Measurements from ENCODE around the gene EIF2A. TPM values are rescaled to one million over a fixed set of nuclear protein-coding genes. Genes with fewer than 3 reads are reported as not detected.

The EIF2A gene
- total RNA-seq, 2 donors from 2014 or later, result 86.7 to 112 TPM

DNA sequence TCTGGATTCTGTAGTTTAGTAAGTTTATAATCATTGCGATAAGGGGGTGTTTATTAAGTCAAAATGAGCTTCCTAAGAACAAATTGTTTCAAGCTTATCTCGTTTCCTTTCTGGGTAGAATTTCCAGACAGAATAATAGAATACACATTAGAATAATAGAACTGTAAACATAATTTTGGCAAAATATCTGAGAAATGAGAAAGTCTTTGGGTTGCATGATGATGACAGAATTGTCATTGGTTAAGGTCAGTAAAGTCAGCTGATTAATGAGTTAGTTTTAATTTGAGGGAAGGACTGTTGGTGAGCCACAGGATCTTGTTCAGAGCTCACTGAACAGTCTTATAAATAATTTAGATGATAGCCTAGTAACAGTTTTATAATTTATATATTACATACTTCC, 10.2 kb downstream of the EIF2A start:
- Histone ChIP-seq H3K36me3 (peaks cover 41% of the 10 kb centered on the region), H3K9me3 (no peaks in the 10 kb centered on the region), H3K27me3 (no peaks in the 10 kb centered on the region), H3K4me3 (no peak overlapping the region), H3K27ac (no peak overlapping the region), H3K4me1 (no peaks in the 10 kb centered on the region)
- DNase-seq (ENCODE audit: low spot score), result no peak
- TF ChIP-seq, protein P1, sequence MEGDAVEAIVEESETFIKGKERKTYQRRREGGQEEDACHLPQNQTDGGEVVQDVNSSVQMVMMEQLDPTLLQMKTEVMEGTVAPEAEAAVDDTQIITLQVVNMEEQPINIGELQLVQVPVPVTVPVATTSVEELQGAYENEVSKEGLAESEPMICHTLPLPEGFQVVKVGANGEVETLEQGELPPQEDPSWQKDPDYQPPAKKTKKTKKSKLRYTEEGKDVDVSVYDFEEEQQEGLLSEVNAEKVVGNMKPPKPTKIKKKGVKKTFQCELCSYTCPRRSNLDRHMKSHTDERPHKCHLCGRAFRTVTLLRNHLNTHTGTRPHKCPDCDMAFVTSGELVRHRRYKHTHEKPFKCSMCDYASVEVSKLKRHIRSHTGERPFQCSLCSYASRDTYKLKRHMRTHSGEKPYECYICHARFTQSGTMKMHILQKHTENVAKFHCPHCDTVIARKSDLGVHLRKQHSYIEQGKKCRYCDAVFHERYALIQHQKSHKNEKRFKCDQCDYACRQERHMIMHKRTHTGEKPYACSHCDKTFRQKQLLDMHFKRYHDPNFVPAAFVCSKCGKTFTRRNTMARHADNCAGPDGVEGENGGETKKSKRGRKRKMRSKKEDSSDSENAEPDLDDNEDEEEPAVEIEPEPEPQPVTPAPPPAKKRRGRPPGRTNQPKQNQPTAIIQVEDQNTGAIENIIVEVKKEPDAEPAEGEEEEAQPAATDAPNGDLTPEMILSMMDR (IDR thresholded peaks at IDR 0.05), result no peak

DNA sequence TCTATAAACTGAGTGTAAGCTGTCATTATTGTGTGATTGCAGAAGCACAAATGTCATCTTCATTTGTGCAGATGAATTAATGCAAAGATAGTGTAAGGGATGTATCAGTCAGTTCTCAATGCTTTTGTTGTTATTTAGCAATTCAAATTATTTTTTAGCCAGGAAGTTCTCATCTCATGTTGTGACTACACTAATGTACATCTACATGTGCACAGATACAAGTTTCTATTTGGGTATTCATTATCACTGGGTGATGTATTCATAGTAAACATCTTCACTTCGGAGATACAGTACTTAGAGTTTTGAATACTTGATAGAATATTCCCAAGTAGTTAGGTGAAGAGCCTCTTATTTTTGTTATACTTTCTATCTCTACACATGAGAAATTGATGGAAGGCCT, 11.1 kb downstream of the EIF2A start:
- Histone ChIP-seq H3K4me3 (no peak overlapping the region), H3K27me3 (no peaks in the 10 kb centered on the region), H3K9me3 (no peaks in the 10 kb centered on the region), H3K27ac (no peak overlapping the region), H3K36me3 (peaks cover 36% of the 10 kb centered on the region), H3K4me1 (no peaks in the 10 kb centered on the region)
- TF ChIP-seq, protein P1 (IDR thresholded peaks at IDR 0.05), result no peak
- DNase-seq (ENCODE audit: low spot score), result no peak

DNA sequence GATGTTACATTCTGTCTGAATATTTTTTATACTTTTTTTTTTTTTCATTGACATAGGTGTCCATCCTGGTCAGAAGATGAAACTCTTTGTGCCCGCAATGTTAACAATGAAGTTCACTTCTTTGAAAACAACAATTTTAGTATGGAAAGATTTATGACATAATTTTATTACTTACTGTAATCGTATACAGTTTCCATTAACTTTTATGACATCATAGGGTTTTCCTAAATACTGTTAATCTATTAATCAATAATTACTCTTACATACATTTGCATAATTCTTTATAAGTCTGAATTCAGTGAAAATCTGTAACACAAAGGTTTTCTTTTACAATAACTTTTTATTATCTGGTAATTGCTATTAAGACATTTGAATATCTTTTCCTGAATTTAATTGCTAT, 17.7 kb downstream of the EIF2A start:
- Histone ChIP-seq H3K27ac (no peak overlapping the region), H3K4me3 (no peak overlapping the region), H3K27me3 (no peaks in the 10 kb centered on the region), H3K36me3 (peaks cover 53% of the 10 kb centered on the region), H3K9me3 (no peaks in the 10 kb centered on the region), H3K4me1 (no peaks in the 10 kb centered on the region)
- DNase-seq (ENCODE audit: low spot score), result no peak
- TF ChIP-seq, protein P1 (IDR thresholded peaks at IDR 0.05), result no peak

DNA sequence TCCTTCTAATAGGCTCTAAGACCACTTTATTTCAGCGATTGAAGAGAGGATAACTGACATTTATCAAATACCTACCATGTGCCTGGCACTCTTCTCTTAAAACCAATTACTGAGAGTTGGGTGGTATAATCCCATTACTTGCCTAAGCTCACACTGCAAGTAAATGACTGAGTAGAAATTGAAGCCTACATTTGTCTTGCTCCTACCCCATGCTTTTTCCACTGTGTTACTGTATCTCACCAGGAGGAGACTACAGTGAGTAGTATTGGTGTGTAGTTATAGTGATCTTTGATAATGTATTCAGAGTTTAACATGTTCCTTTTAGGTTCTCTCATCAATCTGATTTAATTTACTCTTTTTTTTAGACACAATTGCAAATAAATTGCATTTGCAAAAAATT, 20.7 kb downstream of the EIF2A start:
- DNase-seq (ENCODE audit: low spot score), result no peak
- no peaks in the 10 kb centered on the region for H3K27me3 ChIP-seq
- no peak overlapping the region for H3K27ac ChIP-seq
- no peak overlapping the region for H3K4me3 ChIP-seq
- peaks cover 77% of the 10 kb centered on the region for H3K36me3 ChIP-seq
- H3K4me1 ChIP-seq, result no peaks in the 10 kb centered on the region
- TF ChIP-seq, protein P1 (IDR thresholded peaks at IDR 0.05), result no peak
- no peaks in the 10 kb centered on the region for H3K9me3 ChIP-seq

DNA sequence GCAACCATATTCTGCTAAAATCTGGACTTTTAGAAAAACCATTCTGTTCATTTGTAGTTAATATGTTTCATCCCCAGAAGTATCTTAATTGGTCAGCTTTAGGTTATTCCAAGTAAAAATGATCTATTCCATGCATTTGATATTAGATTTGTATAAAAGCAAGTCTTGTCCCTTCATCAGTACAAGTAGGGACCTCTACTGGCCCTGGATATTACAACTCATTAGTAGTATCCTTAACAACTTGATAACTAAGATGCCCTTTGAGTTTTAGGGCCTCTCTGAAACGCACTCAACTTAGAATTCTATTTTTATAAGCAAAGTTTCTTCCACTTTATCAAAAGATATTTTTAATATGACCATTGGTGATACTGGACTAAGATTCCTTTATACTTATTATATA, 31.3 kb downstream of the EIF2A start:
- no peaks in the 10 kb centered on the region for H3K9me3 ChIP-seq
- H3K27me3 ChIP-seq, result no peaks in the 10 kb centered on the region
- no peak for DNase-seq (ENCODE audit: low spot score)
- TF ChIP-seq, protein P1 (IDR thresholded peaks at IDR 0.05), result no peak
- no peak overlapping the region for H3K4me3 ChIP-seq
- no peaks in the 10 kb centered on the region for H3K4me1 ChIP-seq
- H3K27ac ChIP-seq, result no peak overlapping the region
- peaks cover 53% of the 10 kb centered on the region for H3K36me3 ChIP-seq

DNA sequence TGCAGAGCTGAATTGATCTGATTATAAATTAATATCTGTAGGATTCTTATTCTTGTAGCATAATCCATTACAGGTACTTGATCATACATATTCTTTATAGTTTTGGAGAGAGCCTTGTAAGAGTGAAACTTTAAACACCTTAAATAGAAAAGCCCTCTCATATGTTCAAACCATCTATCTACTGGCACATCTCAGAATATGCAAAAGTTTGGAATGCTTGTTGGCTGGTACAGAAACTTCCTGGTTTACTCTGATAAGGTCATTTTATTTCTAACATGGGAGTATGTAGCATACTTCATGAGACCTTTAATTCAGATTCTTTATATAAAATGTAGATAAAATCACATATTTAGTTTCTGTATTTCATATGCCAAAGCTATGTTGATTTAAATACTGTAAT, 34.6 kb downstream of the EIF2A start:
- no peaks in the 10 kb centered on the region for H3K4me1 ChIP-seq
- TF ChIP-seq, protein P1 (IDR thresholded peaks at IDR 0.05), result no peak
- H3K27ac ChIP-seq, result no peak overlapping the region
- H3K9me3 ChIP-seq, result no peaks in the 10 kb centered on the region
- H3K27me3 ChIP-seq, result no peaks in the 10 kb centered on the region
- peaks cover 67% of the 10 kb centered on the region for H3K36me3 ChIP-seq
- no peak overlapping the region for H3K4me3 ChIP-seq
- DNase-seq (ENCODE audit: low spot score), result no peak

Data from right atrium auricular region (tissue), 2 donors.